ENCODE measurements around the gene ABCA2. TPM values are rescaled to one million over a fixed set of nuclear protein-coding genes. Genes with fewer than 3 reads are reported as not detected.

Gene ABCA2
- total and polyA plus RNA-seq, 9 of the 15 experiments (the other 6 are each of a cell fraction or from before 2014, with no cell fraction given) = 0.69 to 16.3 (median 6.1) TPM; not detected in 2

GRCh38 chr9:136981588-136982231 lies 46.3 kb downstream of the ABCA2 start (continued):
- TF ChIP-seq, protein P1, sequence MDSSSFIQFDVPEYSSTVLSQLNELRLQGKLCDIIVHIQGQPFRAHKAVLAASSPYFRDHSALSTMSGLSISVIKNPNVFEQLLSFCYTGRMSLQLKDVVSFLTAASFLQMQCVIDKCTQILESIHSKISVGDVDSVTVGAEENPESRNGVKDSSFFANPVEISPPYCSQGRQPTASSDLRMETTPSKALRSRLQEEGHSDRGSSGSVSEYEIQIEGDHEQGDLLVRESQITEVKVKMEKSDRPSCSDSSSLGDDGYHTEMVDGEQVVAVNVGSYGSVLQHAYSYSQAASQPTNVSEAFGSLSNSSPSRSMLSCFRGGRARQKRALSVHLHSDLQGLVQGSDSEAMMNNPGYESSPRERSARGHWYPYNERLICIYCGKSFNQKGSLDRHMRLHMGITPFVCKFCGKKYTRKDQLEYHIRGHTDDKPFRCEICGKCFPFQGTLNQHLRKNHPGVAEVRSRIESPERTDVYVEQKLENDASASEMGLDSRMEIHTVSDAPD (CRISPR knock-in tag; IDR thresholded peaks at IDR 0.05) = no peak
- no peak for TF ChIP-seq ZNF239 (CRISPR knock-in tag; IDR thresholded peaks at IDR 0.05)
- no peak for TF ChIP-seq ZNF3 (CRISPR knock-in tag; IDR thresholded peaks at IDR 0.05)
- peak; percentile 11 for TF ChIP-seq MEIS2 (IDR thresholded peaks at IDR 0.05; ENCODE audit: partially characterized antibody)
- no peak for TF ChIP-seq GATAD2B (IDR thresholded peaks at IDR 0.05; ENCODE audit: borderline replicate concordance)
- TF ChIP-seq ELF2 (CRISPR knock-in tag; IDR thresholded peaks at IDR 0.05) = no peak
- TF ChIP-seq, protein P2, sequence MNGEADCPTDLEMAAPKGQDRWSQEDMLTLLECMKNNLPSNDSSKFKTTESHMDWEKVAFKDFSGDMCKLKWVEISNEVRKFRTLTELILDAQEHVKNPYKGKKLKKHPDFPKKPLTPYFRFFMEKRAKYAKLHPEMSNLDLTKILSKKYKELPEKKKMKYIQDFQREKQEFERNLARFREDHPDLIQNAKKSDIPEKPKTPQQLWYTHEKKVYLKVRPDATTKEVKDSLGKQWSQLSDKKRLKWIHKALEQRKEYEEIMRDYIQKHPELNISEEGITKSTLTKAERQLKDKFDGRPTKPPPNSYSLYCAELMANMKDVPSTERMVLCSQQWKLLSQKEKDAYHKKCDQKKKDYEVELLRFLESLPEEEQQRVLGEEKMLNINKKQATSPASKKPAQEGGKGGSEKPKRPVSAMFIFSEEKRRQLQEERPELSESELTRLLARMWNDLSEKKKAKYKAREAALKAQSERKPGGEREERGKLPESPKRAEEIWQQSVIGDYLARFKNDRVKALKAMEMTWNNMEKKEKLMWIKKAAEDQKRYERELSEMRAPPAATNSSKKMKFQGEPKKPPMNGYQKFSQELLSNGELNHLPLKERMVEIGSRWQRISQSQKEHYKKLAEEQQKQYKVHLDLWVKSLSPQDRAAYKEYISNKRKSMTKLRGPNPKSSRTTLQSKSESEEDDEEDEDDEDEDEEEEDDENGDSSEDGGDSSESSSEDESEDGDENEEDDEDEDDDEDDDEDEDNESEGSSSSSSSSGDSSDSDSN (IDR thresholded peaks at IDR 0.05; ENCODE audit: borderline replicate concordance in 1 of 2, low read depth in 2 of 2, low read length in 2 of 2) = no peak
